NCI-H2171 treated with DMSO at 0.1 percent for 48 hours (cell line): ENCODE results near the gene SDF2.

Source experiments
- DNase-seq: peaks from one replicate; lab custom pipeline; 2025; lab: John Stamatoyannopoulos, UW

SDF2 gene, protein sequence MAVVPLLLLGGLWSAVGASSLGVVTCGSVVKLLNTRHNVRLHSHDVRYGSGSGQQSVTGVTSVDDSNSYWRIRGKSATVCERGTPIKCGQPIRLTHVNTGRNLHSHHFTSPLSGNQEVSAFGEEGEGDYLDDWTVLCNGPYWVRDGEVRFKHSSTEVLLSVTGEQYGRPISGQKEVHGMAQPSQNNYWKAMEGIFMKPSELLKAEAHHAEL

DNA sequence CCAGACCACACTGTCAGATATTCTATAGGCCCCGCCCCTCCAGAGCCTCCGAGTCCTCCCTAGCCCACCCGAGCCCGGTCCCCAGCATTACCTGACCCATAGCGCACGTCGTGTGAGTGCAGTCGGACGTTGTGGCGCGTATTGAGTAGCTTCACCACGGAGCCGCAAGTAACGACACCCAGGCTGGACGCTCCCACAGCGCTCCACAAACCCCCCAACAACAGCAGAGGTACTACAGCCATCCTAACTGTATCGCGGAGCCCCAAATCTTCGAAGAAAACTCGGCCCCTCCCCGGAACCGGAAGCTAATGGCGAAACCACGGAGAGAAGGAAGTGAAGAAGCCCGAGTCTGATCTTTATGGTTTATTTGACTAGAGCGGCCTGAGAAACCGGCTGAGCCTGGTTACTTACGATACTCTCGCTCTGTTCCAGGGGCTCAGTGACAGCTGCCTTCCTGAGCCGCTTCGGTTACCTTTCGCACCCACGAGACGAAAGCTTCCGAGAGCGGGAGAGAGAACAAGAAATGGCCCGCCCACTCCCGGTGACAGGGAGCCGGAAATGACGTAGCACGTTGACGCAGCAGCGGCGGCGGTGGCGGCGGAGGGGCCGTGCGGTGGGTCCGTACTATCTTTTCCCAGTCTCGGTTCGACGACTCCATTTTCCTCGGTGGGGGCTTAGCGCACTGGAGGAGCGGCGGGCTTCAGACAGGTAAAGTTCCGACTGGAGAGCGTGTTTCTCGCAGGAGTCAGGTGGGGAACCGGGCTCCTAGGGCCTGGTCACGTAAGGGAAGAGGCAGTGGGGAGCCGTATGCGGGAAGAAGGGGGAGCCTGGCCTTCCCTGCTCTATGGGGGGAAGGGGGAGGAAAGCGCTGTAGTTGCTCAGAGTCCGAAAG lies at the start of gene SDF2, which contains the start of gene SUPT6H:
Gene SDF2, minus strand, starts transcription at position 272 of the 892 bp plus-strand sequence. Its CDS starts 30 bp downstream, at position 242.
Gene SUPT6H, plus strand, starts transcription at position 571 of the 892 bp plus-strand sequence. CDS start 11,197 bp downstream, outside the sequence.
- DNase-seq: peak; percentile 96

DNA sequence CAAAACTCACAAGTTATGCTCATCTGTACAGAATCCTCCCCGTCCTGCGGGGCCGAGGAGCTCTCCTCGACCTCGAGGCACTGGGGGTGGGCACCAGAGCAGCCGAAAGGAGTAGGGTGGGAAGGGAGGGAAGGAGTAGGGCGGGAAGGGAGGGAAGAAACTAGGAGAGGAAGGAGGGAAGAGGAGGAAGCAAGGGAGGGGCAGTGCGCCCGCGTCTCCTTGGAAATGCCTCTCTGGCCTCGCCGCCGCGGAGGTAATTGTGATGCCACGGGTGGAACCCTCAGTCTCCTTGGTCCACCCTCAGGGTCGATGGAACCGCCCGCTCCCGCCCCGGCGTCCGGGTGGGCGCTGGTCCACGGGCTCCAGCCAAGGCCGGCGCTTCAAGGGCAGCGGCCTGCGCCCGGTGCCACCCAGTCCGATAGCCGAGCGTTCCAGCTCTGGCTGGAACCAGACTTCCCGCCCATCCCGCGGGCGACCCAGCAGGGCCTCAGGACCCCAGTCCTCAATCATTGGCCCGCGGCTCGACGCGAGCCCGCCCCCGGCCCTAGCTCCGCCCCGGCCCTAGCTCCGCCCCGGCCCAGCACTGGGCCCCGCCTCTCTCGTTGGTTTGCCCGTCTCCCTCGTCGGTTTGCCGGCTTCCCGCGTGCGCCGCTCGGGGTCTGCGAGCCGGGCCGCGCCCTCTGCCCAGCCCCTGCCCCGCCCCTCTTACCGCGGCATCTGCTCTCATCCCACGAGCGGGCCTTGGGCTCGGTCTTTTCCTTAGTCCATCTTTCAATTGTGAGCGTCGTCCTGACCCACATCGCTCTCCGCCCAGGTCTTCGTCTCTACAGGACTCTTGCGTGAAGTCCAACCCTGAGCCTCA lies 49.4 kb upstream of the SDF2 start:
- peak; percentile 89 for DNase-seq

- DNase-seq: no peak
Measured at GRCh38 chr17:28707339-28707720, 45.6 kb upstream of the SDF2 start.

- no peak for DNase-seq
Measured at GRCh38 chr17:28706471-28707338, 45.0 kb upstream of the SDF2 start.

- DNase-seq: no peak
Measured at GRCh38 chr17:28705728-28706334, 44.1 kb upstream of the SDF2 start.

- DNase-seq: no peak
Measured at GRCh38 chr17:28705074-28705659, 43.5 kb upstream of the SDF2 start.

- DNase-seq: no peak
Measured at GRCh38 chr17:28704219-28704858, 42.6 kb upstream of the SDF2 start.

DNA sequence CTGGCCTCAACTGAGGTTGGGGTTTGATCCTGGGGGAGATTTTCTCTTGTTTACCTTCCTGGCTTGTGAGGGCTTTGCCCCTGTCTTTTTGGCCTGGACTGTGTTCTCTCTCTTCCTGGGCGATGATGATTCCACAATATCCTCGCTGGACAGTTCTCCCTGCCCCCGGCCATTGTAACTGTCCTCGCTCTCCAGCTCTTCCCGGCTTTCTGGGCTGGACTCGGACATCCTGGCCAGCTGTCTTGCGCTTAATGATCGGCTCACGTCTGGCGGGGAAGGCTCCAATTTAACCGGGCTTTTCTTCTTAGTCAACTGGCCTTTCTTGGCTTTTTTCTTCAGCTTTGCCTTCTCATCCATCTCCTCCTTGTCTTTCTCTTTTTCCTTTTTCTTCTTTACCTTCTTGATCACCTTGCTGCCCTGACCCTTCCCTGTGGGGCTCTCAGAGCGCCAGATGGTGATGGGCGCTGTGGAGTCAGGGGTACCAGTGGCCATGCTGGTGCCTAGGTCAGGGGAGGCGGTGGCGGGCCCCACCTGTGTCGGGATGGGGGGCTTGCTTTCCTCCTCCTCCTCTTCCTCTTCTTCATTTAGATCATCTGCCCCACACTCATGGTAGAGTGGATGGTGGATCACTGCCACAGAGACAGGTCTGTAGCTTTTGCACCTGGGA lies 42.0 kb upstream of the SDF2 start:
- no peak for DNase-seq

GRCh38 chr17:28702752-28703150 lies 41.0 kb upstream of the SDF2 start:
- no peak for DNase-seq

GRCh38 chr17:28702026-28702751 lies 40.5 kb upstream of the SDF2 start:
- no peak for DNase-seq

- DNase-seq: no peak
Measured at GRCh38 chr17:28700830-28701492, 39.3 kb upstream of the SDF2 start.

DNA sequence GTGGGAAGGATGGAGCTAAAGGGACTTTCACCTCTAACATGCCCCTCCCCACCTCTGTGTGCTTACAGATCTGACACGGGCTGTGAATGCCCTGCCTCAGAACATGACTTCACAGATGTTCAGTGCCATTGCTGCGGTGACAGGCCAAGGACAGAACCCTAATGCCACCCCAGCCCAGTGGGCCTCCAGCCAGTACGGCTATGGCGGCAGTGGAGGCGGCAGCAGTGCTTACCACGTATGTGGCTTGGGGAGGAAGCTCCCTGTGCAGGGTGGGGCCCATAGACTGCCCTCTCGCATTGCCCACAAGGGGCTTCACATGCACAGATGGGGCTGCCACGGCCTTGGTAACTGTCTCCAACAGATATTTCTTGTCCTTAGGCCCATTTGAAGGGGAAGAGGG lies 38.6 kb upstream of the SDF2 start:
- no peak for DNase-seq

GRCh38 chr17:28698253-28698941 lies 36.7 kb upstream of the SDF2 start:
- DNase-seq: no peak

- DNase-seq: no peak
Measured at GRCh38 chr17:28693869-28694268, 32.2 kb upstream of the SDF2 start.

GRCh38 chr17:28689011-28689410 lies 27.3 kb upstream of the SDF2 start:
- no peak for DNase-seq

DNA sequence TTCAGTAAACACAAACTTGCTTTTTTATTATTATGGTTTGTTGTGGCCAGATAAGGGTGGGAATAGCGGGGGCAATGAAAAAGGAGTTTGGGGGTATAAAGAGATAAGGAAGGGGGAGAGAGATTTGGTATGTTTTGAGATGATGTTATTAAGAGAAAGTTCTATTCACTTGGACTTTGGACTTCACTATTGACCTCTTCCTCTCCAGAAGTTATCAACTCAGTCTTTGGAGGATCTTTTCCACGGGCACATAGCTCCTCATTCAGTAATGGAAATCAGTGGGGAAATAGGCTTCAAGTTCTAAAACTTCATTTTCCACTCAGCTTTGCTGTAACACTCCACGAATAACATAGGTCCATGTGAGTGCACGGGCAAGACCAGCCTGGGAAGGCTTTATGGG lies 26.8 kb upstream of the SDF2 start:
- no peak for DNase-seq

DNA sequence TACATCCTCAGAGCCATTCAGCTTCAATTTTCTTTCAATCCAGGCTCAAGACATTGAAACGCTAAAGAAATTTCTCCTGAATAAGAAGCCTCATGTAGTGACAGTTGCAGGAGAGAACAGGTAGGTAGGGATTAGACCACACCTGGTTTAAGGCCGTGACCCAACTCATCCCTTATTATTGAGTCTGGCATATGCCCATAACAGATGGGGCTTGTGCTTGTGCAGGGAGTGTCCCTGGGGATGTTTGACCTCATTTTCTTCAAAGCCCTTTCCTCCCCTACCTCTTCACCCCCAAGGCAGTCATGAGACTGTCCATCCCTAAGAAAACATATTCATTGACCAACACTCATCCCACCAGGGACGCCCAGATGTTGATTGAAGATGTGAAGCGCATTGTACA lies 24.6 kb upstream of the SDF2 start:
- peak; percentile 64 for DNase-seq

GRCh38 chr17:28685366-28685765 lies 23.7 kb upstream of the SDF2 start:
- no peak for DNase-seq
